Adrenal gland (tissue), 12 donors: ENCODE results near the gene PGRMC2. TPM values are rescaled to one million over a fixed set of nuclear protein-coding genes. Genes with fewer than 3 reads are reported as not detected.

Experiments
- DNase-seq, 7 donors: peaks; one replicate each; pipeline ENCODE4 v3.0.0-alpha.2; 2019 to 2020
- H3K27ac ChIP-seq, 5 donors: fragments of 200-600 bp; sonication (generic) in 4 of 5; 1 replicate in 3 of 5; 2 replicates in 2 of 5; pipeline versions ENCODE4 v1.5.1 to v1.8.0; 2016 to 2020; ENCODE audit warnings: mild to moderate bottlenecking in 1 of 5
- H3K27me3 ChIP-seq: fragments of 200-600 bp; 2 replicates; pipeline ENCODE4 v1.8.0; 2021
- H3K36me3 ChIP-seq, 2 donors: fragments of 200-600 bp; replicated peaks in 1 of 2; 1 replicate in 1 of 2; 2 replicates in 1 of 2; pipeline versions ENCODE4 v1.5.1 to v1.8.0; 2018 to 2022
- H3K4me1 ChIP-seq, 2 donors: fragments of 200-600 bp; replicated peaks in 1 of 2; 1 replicate in 1 of 2; 2 replicates in 1 of 2; pipeline versions ENCODE4 v1.5.1 to v1.8.0; 2018 to 2021
- H3K4me3 ChIP-seq, 4 donors: fragments of 200-600 bp; sonication (generic) in 3 of 4; one replicate each; pipeline ENCODE4 v1.5.1; 2016 to 2018
- H3K9me3 ChIP-seq, 3 donors: fragments of 200-600 bp; sonication (generic) in 1 of 3; replicated peaks in 1 of 3; 1 replicate in 2 of 3; 2 replicates in 1 of 3; pipeline versions ENCODE4 v1.5.1 to v1.8.0; 2016 to 2021
- CTCF ChIP-seq, 6 experiments: fragments of 450-650 bp in 4 of 6; fragments of 200-600 bp in 2 of 6; sonication (generic) in 1 of 6; IDR thresholded peaks; 1 replicate in 5 of 6; 2 replicates in 1 of 6; pipeline versions ENCODE4 v1.5.1 to v1.8.0; 2016 to 2021; ENCODE audit warnings: antibody characterized with exemption in 6 of 6, mild to moderate bottlenecking in 2 of 6, moderate library complexity in 1 of 6
- POLR2A ChIP-seq, 2 donors: fragments of 450-650 bp; IDR thresholded peaks; one replicate each; pipeline ENCODE4 v1.6.1; 2017; ENCODE audit warnings: antibody characterized with exemption in 2 of 2, mild to moderate bottlenecking in 2 of 2, moderate library complexity in 1 of 2
- WGBS, 4 donors: extraction: QIAGEN DNeasy Blood & Tissue Kit in 2 of 4; methylation state at CpG; one replicate each; pipeline versions ENCODE4 v1.1.5 to v1.1.7; 2013 to 2017; 5-methylcytosine and 5-hydroxymethylcytosine counted together
- intact Hi-C, 2 donors: fragments of 100-400 bp; cut with DNase I; formaldehyde crosslinking; loops; one replicate each; pipeline versions ENCODE4 v1.14.1 to v1.15.0; 2022 to 2023
- polyA plus RNA-seq, 3 donors: library from polyadenylated mRNA; stranded (reverse); fragments of 200-250 nt in 2 of 3; fragments of 350-450 nt in 1 of 3; fragmentation: Illumina TruSeq in 1 of 3; extraction: RNeasy Lipid Tissue Mini Kit (QIAGEN cat#74804) in 1 of 3; gene quantifications; one replicate each; pipeline ENCODE4 v1.2.3, GENCODE V29; 2013 to 2014
- total RNA-seq, 9 donors: library from RNA; depleted of rRNA in 4 of 9; stranded (reverse); fragments of >200 nt in 4 of 9; fragments of 120-200 nt in 1 of 9; fragmentation: NEBNext Ultra II Directional in 1 of 9; extraction: Animal tissue kit (Norgen Biotek cat#: 25700) in 1 of 9; gene quantifications; one replicate each; pipeline versions ENCODE4 v1.1.0 to v1.2.4, GENCODE V29; 2013 to 2023
- donor health status: healthy with polysubstance abuse.
- donor health status: Bipolar disorder and iron deficiency.
- donor health status: DM: yes; HTN: yes; CAD: no.
- donor health status: DM: no; HTN: no; CAD: no.
- donor health status: DM: no; HTN: no; CAD: no.
- donor health status: DM: yes; HTN: yes; CAD: no.

PGRMC2 gene
- total and polyA plus RNA-seq, 12 donors, result 22.9 to 152 (median 43.8) TPM

- TF ChIP-seq POLR2A (IDR thresholded peaks at IDR 0.05) (no peak), CTCF (IDR thresholded peaks at IDR 0.05) (no peak)
- WGBS, 4 donors, result 77 to 90% (median 84%) methylated on average over 1 of the region's 1 CpG
- no peak for DNase-seq
- Histone ChIP-seq H3K27me3 (no peaks in the 10 kb centered on the region), H3K4me1 (peaks cover 17 to 36% of the 10 kb centered on the region in 2 donors), H3K36me3 (no peaks in the 10 kb centered on the region), H3K4me3 (no peak overlapping the region), H3K27ac (no peak overlapping the region), H3K9me3 (no peaks in the 10 kb centered on the region)
- intact Hi-C loops, result no loop called here
These were observed 3.3 kb downstream of the PGRMC2 start for GRCh38 chr4:128284317-128284716.

- no peak for TF ChIP-seq CTCF (IDR thresholded peaks at IDR 0.05)
- TF ChIP-seq POLR2A (IDR thresholded peaks at IDR 0.05), result no peak
- 95 to 100% (median 96%) methylated on average over 2 of the region's 2 CpGs for WGBS, 4 donors
- no peak overlapping the region for H3K27ac ChIP-seq
- H3K9me3 ChIP-seq, result no peaks in the 10 kb centered on the region
- intact Hi-C loops, result no loop called here
- H3K27me3 ChIP-seq, result no peaks in the 10 kb centered on the region
- H3K4me1 ChIP-seq, result peaks cover 17 to 30% of the 10 kb centered on the region in 2 donors
- no peak overlapping the region for H3K4me3 ChIP-seq
- DNase-seq, result no peak
- no peaks in the 10 kb centered on the region for H3K36me3 ChIP-seq
These were observed 4.5 kb downstream of the PGRMC2 start for GRCh38 chr4:128283071-128283470.

- TF ChIP-seq POLR2A (IDR thresholded peaks at IDR 0.05) (no peak), CTCF (IDR thresholded peaks at IDR 0.05) (no peak)
- H3K27ac ChIP-seq, result no peak overlapping the region
- H3K36me3 ChIP-seq, result no peaks in the 10 kb centered on the region
- H3K9me3 ChIP-seq, result no peaks in the 10 kb centered on the region
- no peak for DNase-seq
- intact Hi-C loops, result no loop called here
- H3K27me3 ChIP-seq, result no peaks in the 10 kb centered on the region
- no peak overlapping the region for H3K4me3 ChIP-seq
- H3K4me1 ChIP-seq, result peaks cover 17 to 31% of the 10 kb centered on the region in 2 donors
These were observed 5.1 kb downstream of the PGRMC2 start for GRCh38 chr4:128282516-128282915.

GRCh38 chr4:128281354-128281753 lies 6.3 kb downstream of the PGRMC2 start:
- intact Hi-C loops, result no loop called here
- H3K4me1 ChIP-seq, result peaks cover 17 to 35% of the 10 kb centered on the region in 2 donors

More at GRCh38 chr4:128281354-128281753, 6.3 kb downstream of the PGRMC2 start:
- Histone ChIP-seq H3K27me3 (no peaks in the 10 kb centered on the region), H3K27ac (no peak overlapping the region), H3K36me3 (no peaks in the 10 kb centered on the region), H3K9me3 (no peaks in the 10 kb centered on the region), H3K4me3 (no peak overlapping the region)
- WGBS, 4 donors, result 91 to 100% (median 95%) methylated on average over 1 of the region's 1 CpG
- TF ChIP-seq CTCF (IDR thresholded peaks at IDR 0.05) (no peak), POLR2A (IDR thresholded peaks at IDR 0.05) (no peak)
- no peak for DNase-seq
